Neural progenitor cell (in vitro differentiated cells): ENCODE data around the gene URAD.
A peak's percentile ranks its signal among the peaks of the same experiment; 100 is the strongest.

ENCODE experiments used
- EZH2 ChIP-seq: fragments of 200-600 bp; sonication (generic); IDR thresholded peaks from 2 replicates; pipeline ENCODE4 v1.6.1; 2017; ENCODE audit warnings: antibody characterized with exemption, mild to moderate bottlenecking, moderate library complexity
- TF ChIP-seq, protein P1 (sequence below): fragments of 200-600 bp; sonication (generic); IDR thresholded peaks from 2 replicates; pipeline ENCODE4 v1.5.1; 2017; ENCODE audit warnings: antibody characterized with exemption, mild to moderate bottlenecking

- TF ChIP-seq EZH2 = peak; percentile 17
- TF ChIP-seq, protein P1, sequence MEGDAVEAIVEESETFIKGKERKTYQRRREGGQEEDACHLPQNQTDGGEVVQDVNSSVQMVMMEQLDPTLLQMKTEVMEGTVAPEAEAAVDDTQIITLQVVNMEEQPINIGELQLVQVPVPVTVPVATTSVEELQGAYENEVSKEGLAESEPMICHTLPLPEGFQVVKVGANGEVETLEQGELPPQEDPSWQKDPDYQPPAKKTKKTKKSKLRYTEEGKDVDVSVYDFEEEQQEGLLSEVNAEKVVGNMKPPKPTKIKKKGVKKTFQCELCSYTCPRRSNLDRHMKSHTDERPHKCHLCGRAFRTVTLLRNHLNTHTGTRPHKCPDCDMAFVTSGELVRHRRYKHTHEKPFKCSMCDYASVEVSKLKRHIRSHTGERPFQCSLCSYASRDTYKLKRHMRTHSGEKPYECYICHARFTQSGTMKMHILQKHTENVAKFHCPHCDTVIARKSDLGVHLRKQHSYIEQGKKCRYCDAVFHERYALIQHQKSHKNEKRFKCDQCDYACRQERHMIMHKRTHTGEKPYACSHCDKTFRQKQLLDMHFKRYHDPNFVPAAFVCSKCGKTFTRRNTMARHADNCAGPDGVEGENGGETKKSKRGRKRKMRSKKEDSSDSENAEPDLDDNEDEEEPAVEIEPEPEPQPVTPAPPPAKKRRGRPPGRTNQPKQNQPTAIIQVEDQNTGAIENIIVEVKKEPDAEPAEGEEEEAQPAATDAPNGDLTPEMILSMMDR = peak; percentile 72
These were observed 9.5 kb upstream of the URAD start for GRCh38 chr13:27997904-27998522.
